H9 (cell line): ENCODE results near the gene LPP. TPM values are rescaled to one million over a fixed set of nuclear protein-coding genes. Genes with fewer than 3 reads are reported as not detected.

Experiments used
- DNase-seq: peaks from one replicate; pipeline ENCODE4 v3.0.0-alpha.2; 2017
- H2AFZ ChIP-seq: one replicate; pipeline ENCODE4 v1.6.1; 2013; ENCODE audit warnings: mild to moderate bottlenecking, low read length, control low read depth, moderate library complexity
- H2AK5ac ChIP-seq: 2 replicates; pipeline ENCODE4 v1.6.1; 2013; ENCODE audit warnings: low read length, control low read depth, mixed read lengths; ENCODE audit not compliant: insufficient read length
- H2BK120ac ChIP-seq: one replicate; pipeline ENCODE4 v1.6.1; 2013; ENCODE audit warnings: low read depth, mild to moderate bottlenecking, low read length, control low read depth, inconsistent platforms; ENCODE audit not compliant: poor library complexity, severe bottlenecking
- H2BK12ac ChIP-seq: 2 replicates; pipeline ENCODE4 v1.6.1; 2013; ENCODE audit warnings: low read length, control low read depth, mixed read lengths, low read depth; ENCODE audit not compliant: insufficient read length
- H2BK15ac ChIP-seq: 2 replicates; pipeline ENCODE4 v1.6.1; 2013; ENCODE audit warnings: low read depth, low read length, control low read depth
- H2BK20ac ChIP-seq: one replicate; pipeline ENCODE4 v1.6.1; 2013; ENCODE audit warnings: low read depth, mild to moderate bottlenecking, low read length, control low read depth, inconsistent platforms; ENCODE audit not compliant: poor library complexity, severe bottlenecking
- H2BK5ac ChIP-seq: 2 replicates; pipeline ENCODE4 v1.6.1; 2013; ENCODE audit warnings: low read length, control low read depth, mixed read lengths; ENCODE audit not compliant: insufficient read length
- H3K14ac ChIP-seq: 2 replicates; pipeline ENCODE4 v1.6.1; 2013; ENCODE audit warnings: low read length, control low read depth; ENCODE audit not compliant: insufficient read depth
- H3K18ac ChIP-seq: 2 replicates; pipeline ENCODE4 v1.6.1; 2013; ENCODE audit warnings: low read depth, mild to moderate bottlenecking, mixed read lengths, low read length, control low read depth; ENCODE audit not compliant: insufficient read length
- H3K23ac ChIP-seq: 2 replicates; pipeline ENCODE4 v1.6.1; 2013; ENCODE audit warnings: low read length, control low read depth, mixed read lengths, low read depth; ENCODE audit not compliant: insufficient read length
- H3K23me2 ChIP-seq: 2 replicates; pipeline ENCODE4 v1.6.1; 2013; ENCODE audit warnings: low read depth, mild to moderate bottlenecking, mixed read lengths, low read length, control low read depth; ENCODE audit not compliant: insufficient read length, poor library complexity, severe bottlenecking
- H3K27ac ChIP-seq: 2 replicates; pipeline ENCODE4 v1.5.1; 2013; ENCODE audit warnings: low read length, control low read depth, mixed read lengths, low read depth; ENCODE audit not compliant: insufficient read length
- H3K27me3 ChIP-seq: 2 replicates; pipeline ENCODE4 v1.6.1; 2013; ENCODE audit warnings: low read length, control low read depth, inconsistent platforms; ENCODE audit not compliant: insufficient read depth
- H3K4ac ChIP-seq: 2 replicates; pipeline ENCODE4 v1.6.1; 2013; ENCODE audit warnings: low read depth, mild to moderate bottlenecking, control low read depth, inconsistent platforms, low read length, moderate library complexity
- H3K4me1 ChIP-seq: 2 replicates; pipeline ENCODE4 v1.6.1; 2013; ENCODE audit warnings: low read length, control low read depth, inconsistent platforms; ENCODE audit not compliant: insufficient read depth
- H3K4me2 ChIP-seq: 2 replicates; pipeline ENCODE4 v1.6.1; 2013; ENCODE audit warnings: low read length, control low read depth, mixed read lengths; ENCODE audit not compliant: insufficient read length, insufficient read depth
- H3K56ac ChIP-seq: 2 replicates; pipeline ENCODE4 v1.6.1; 2013; ENCODE audit warnings: low read depth, mild to moderate bottlenecking, mixed read lengths, low read length, control low read depth; ENCODE audit not compliant: insufficient read length
- H3K79me1 ChIP-seq: 2 replicates; pipeline ENCODE4 v1.6.1; 2013; ENCODE audit warnings: low read depth, mild to moderate bottlenecking, moderate library complexity, low read length, control low read depth, inconsistent platforms; ENCODE audit not compliant: insufficient read depth, poor library complexity, severe bottlenecking
- H3K79me2 ChIP-seq: 2 replicates; pipeline ENCODE4 v1.6.1; 2013; ENCODE audit warnings: low read length, control low read depth, inconsistent platforms; ENCODE audit not compliant: insufficient read depth
- H3K9ac ChIP-seq: 2 replicates; pipeline ENCODE4 v1.6.1; 2013; ENCODE audit warnings: low read length, control low read depth, mixed read lengths; ENCODE audit not compliant: insufficient read length; ENCODE audit errors: extremely low read depth
- H3K9me3 ChIP-seq: one replicate; pipeline ENCODE4 v1.6.1; 2013; ENCODE audit warnings: low read depth, low read length, inconsistent platforms; ENCODE audit not compliant: control insufficient read depth
- H3T11ph ChIP-seq: one replicate; pipeline ENCODE4 v1.6.1; 2013; ENCODE audit warnings: mild to moderate bottlenecking, low read length, control low read depth, inconsistent platforms
- H4K20me1 ChIP-seq: one replicate; pipeline ENCODE4 v1.6.1; 2013; ENCODE audit not compliant: control insufficient read depth, insufficient read length, insufficient read depth
- H4K5ac ChIP-seq: 2 replicates; pipeline ENCODE4 v1.6.1; 2013; ENCODE audit warnings: low read depth, mild to moderate bottlenecking, mixed read lengths, low read length, control low read depth; ENCODE audit not compliant: insufficient read length
- H4K8ac ChIP-seq: replicated peaks from 2 replicates; pipeline ENCODE4 v1.6.1; 2013; ENCODE audit warnings: low read length, control low read depth, mixed read lengths, low read depth; ENCODE audit not compliant: insufficient read length
- H4K91ac ChIP-seq: 2 replicates; pipeline ENCODE4 v1.6.1; 2013; ENCODE audit warnings: low read depth, mild to moderate bottlenecking, moderate library complexity, mixed read lengths, low read length, control low read depth; ENCODE audit not compliant: insufficient read length
- H3K27ac Mint-ChIP-seq, 3 experiments: 2 replicates in 2 of 3; 3 replicates in 1 of 3; pipeline ENCODE4 v1.8.0; 2020 to 2021; ENCODE audit warnings: mixed read lengths in 3 of 3, mild to moderate bottlenecking in 1 of 3, moderate library complexity in 1 of 3
- H3K27me3 Mint-ChIP-seq: 2 replicates; pipeline ENCODE4 v1.8.0; 2021; ENCODE audit warnings: low read depth, mild to moderate bottlenecking, moderate library complexity, mixed read lengths
- H3K36me3 Mint-ChIP-seq, 3 experiments: 2 replicates in 2 of 3; 3 replicates in 1 of 3; pipeline ENCODE4 v1.8.0; 2020 to 2021; ENCODE audit warnings: low read depth in 3 of 3, mixed read lengths in 3 of 3; ENCODE audit not compliant: insufficient read depth in 1 of 3
- H3K4me1 Mint-ChIP-seq, 2 experiments: 2 replicates each; pipeline ENCODE4 v1.8.0; 2020; ENCODE audit warnings: mixed read lengths in 2 of 2
- H3K4me3 Mint-ChIP-seq, 2 experiments: 2 replicates in 1 of 2; 3 replicates in 1 of 2; pipeline ENCODE4 v1.8.0; 2020 to 2021; ENCODE audit warnings: mild to moderate bottlenecking in 2 of 2, mixed read lengths in 2 of 2, moderate library complexity in 1 of 2
- H3K9me3 Mint-ChIP-seq, 2 experiments: 2 replicates in 1 of 2; 3 replicates in 1 of 2; pipeline ENCODE4 v1.8.0; 2020; ENCODE audit warnings: mild to moderate bottlenecking in 2 of 2, mixed read lengths in 2 of 2, moderate library complexity in 1 of 2
- CTCF ChIP-seq: fragments of 200-600 bp; sonication (generic); conservative IDR thresholded peaks from 3 replicates; pipeline ENCODE4 v1.8.0; 2021; ENCODE audit warnings: antibody characterized with exemption, mild to moderate bottlenecking
- WGBS: extraction: QIAGEN DNeasy Blood & Tissue Kit; methylation state at CpG from one replicate; pipeline ENCODE4 v1.1.7; 2013; ENCODE audit warnings: missing lambda C conversion rate, low lambda C conversion rate, mixed read lengths; ENCODE audit not compliant: insufficient read length; ENCODE audit errors: extremely low coverage; 5-methylcytosine and 5-hydroxymethylcytosine counted together
- total RNA-seq: library from RNA; stranded (reverse); gene quantifications from 2 replicates; pipeline ENCODE4 v1.2.1, GENCODE V29; 2021

LPP gene
- total RNA-seq, 1 experiment from 2014 or later, result 64.6 TPM

- H3K4me1 Mint-ChIP-seq, result no peaks in the 10 kb centered on the region
- Histone ChIP-seq H3K9me3 (no peaks in the 10 kb centered on the region), H3K4me1 (no peaks in the 10 kb centered on the region), H3K27ac (no peak overlapping the region), H2BK12ac (no peak overlapping the region), H4K91ac (no peak overlapping the region), H3K14ac (no peak overlapping the region), H2BK20ac (no peak overlapping the region), H2AFZ (no peak overlapping the region), H3K79me1 (no peaks in the 10 kb centered on the region), H4K8ac (no peak overlapping the region), H4K5ac (no peak overlapping the region), H3T11ph (no peak overlapping the region), H2BK15ac (no peak overlapping the region), H3K4ac (no peak overlapping the region), H3K4me2 (no peak overlapping the region), H3K23me2 (no peaks in the 10 kb centered on the region), H3K27me3 (no peaks in the 10 kb centered on the region), H2BK120ac (no peak overlapping the region), H3K79me2 (no peaks in the 10 kb centered on the region), H3K23ac (no peak overlapping the region), H2BK5ac (no peak overlapping the region), H3K9ac (no peak overlapping the region), H4K20me1 (no peaks in the 10 kb centered on the region), H2AK5ac (no peak overlapping the region), H3K56ac (no peak overlapping the region), H3K18ac (no peak overlapping the region)
- no peak overlapping the region for H3K27ac Mint-ChIP-seq
- no peaks in the 10 kb centered on the region for H3K36me3 Mint-ChIP-seq
- no peaks in the 10 kb centered on the region for H3K9me3 Mint-ChIP-seq
- H3K4me3 Mint-ChIP-seq, result no peak overlapping the region
- H3K27me3 Mint-ChIP-seq, result no peaks in the 10 kb centered on the region
- no peak for DNase-seq
- TF ChIP-seq CTCF, result no peak
- WGBS, result no CpG with 5 or more reads among the region's 1 CpG
Observed at GRCh38 chr3:188740010-188740409, 586.1 kb downstream of the LPP start.
